ENCODE data around the gene RAPGEF3. TPM values are rescaled to one million over a fixed set of nuclear protein-coding genes. Genes with fewer than 3 reads are reported as not detected.

RAPGEF3 gene
- total and polyA plus RNA-seq, 3 donors from 2014 or later, result 13.9 to 30.2 (median 24.6) TPM

- Histone ChIP-seq H3K9me3 (no peaks in the 10 kb centered on the region), H3K4me3 (no peak overlapping the region), H3K36me3 (ENCODE audit: low read depth, missing control alignments) (no peaks in the 10 kb centered on the region), H3K27ac (no peak overlapping the region), H3K27me3 (no peaks in the 10 kb centered on the region), H3K4me1 (peaks cover 18% of the 10 kb centered on the region)
- 83 to 89% methylated on average over 10 to 22 of the region's 22 CpGs for WGBS, 2 donors
- TF ChIP-seq CTCF (IDR thresholded peaks at IDR 0.05) (no peak), POLR2A (IDR thresholded peaks at IDR 0.05) (no peak)
- DNase-seq, result no peak
- intact Hi-C loops (cut with DNase I; ENCODE audit: low total_unique reads), result loop anchor here (5.0 kb wide), 1 partner anchor 41 kb away; no protein-coding TSS in a partner anchor
Measured at GRCh38 chr12:47795814-47796411, 37.2 kb upstream of the RAPGEF3 start.

- Histone ChIP-seq H3K27me3 (no peaks in the 10 kb centered on the region), H3K4me1 (peaks cover 17% of the 10 kb centered on the region), H3K36me3 (ENCODE audit: low read depth, missing control alignments) (no peaks in the 10 kb centered on the region), H3K4me3 (no peak overlapping the region), H3K9me3 (no peaks in the 10 kb centered on the region), H3K27ac (no peak overlapping the region)
- WGBS, 2 donors, result 94 to 96% methylated on average over 19 to 21 of the region's 21 CpGs
- no peak for TF ChIP-seq POLR2A (IDR thresholded peaks at IDR 0.05)
- no peak for TF ChIP-seq CTCF (IDR thresholded peaks at IDR 0.05)
- intact Hi-C loops (cut with DNase I; ENCODE audit: low total_unique reads), result loop anchor here (5.0 kb wide), 1 partner anchor 42 kb away; no protein-coding TSS in a partner anchor
- no peak for DNase-seq
Measured at GRCh38 chr12:47795121-47795813, 36.6 kb upstream of the RAPGEF3 start.

GRCh38 chr12:47794679-47795078 lies 36.0 kb upstream of the RAPGEF3 start:
- intact Hi-C loops (cut with DNase I; ENCODE audit: low total_unique reads), result loop anchor here (5.0 kb wide), 1 partner anchor 43 kb away; no protein-coding TSS in a partner anchor
- Histone ChIP-seq H3K4me3 (no peak overlapping the region), H3K4me1 (peaks cover 11% of the 10 kb centered on the region), H3K36me3 (ENCODE audit: low read depth, missing control alignments) (no peaks in the 10 kb centered on the region), H3K9me3 (no peaks in the 10 kb centered on the region), H3K27ac (no peak overlapping the region), H3K27me3 (no peaks in the 10 kb centered on the region)
- DNase-seq, result no peak
- 94% methylated on average over 3 to 9 of the region's 9 CpGs for WGBS, 2 donors
- TF ChIP-seq CTCF (IDR thresholded peaks at IDR 0.05) (no peak), POLR2A (IDR thresholded peaks at IDR 0.05) (no peak)

- Histone ChIP-seq H3K27ac (no peak overlapping the region), H3K36me3 (ENCODE audit: low read depth, missing control alignments) (no peaks in the 10 kb centered on the region), H3K9me3 (no peaks in the 10 kb centered on the region), H3K4me3 (no peak overlapping the region), H3K4me1 (no peaks in the 10 kb centered on the region), H3K27me3 (no peaks in the 10 kb centered on the region)
- 74 to 82% methylated on average over 11 to 15 of the region's 15 CpGs for WGBS, 2 donors
- intact Hi-C loops (cut with DNase I; ENCODE audit: low total_unique reads), result no loop called here
- no peak for DNase-seq
- TF ChIP-seq CTCF (IDR thresholded peaks at IDR 0.05) (no peak), POLR2A (IDR thresholded peaks at IDR 0.05) (no peak)
Measured at GRCh38 chr12:47793015-47793681, 34.5 kb upstream of the RAPGEF3 start.
